Mesenchymal stem cell (in vitro differentiated cells and primary cell): ENCODE measurements around the gene ADAMTS8.

Source experiments
- DNase-seq: peaks from one replicate; pipeline ENCODE4 v3.0.0-alpha.2; 2013
- H2AFZ ChIP-seq: one replicate; pipeline ENCODE4 v1.6.1; 2013; ENCODE audit warnings: low read depth, mild to moderate bottlenecking, control low read depth, inconsistent platforms, low read length, moderate library complexity
- H2AK5ac ChIP-seq: 2 replicates; pipeline ENCODE4 v1.6.1; 2013; ENCODE audit warnings: low read length, moderate library complexity, mild to moderate bottlenecking, inconsistent platforms; ENCODE audit not compliant: severe bottlenecking
- H2BK120ac ChIP-seq: one replicate; pipeline ENCODE4 v1.6.1; 2013; ENCODE audit warnings: low read depth, mild to moderate bottlenecking, inconsistent platforms, low read length, moderate library complexity
- H2BK12ac ChIP-seq, 2 experiments: one replicate each; pipeline ENCODE4 v1.6.1; 2013; ENCODE audit warnings: inconsistent platforms in 2 of 2, low read length in 2 of 2, mild to moderate bottlenecking in 2 of 2, moderate library complexity in 2 of 2, control low read depth in 1 of 2
- H2BK15ac ChIP-seq: one replicate; pipeline ENCODE4 v1.6.1; 2013; ENCODE audit warnings: mild to moderate bottlenecking, low read depth, inconsistent platforms; ENCODE audit not compliant: poor library complexity, severe bottlenecking
- H2BK5ac ChIP-seq: 2 replicates; pipeline ENCODE4 v1.6.1; 2013; ENCODE audit warnings: low read depth, mild to moderate bottlenecking, low read length, control low read depth, inconsistent platforms; ENCODE audit not compliant: poor library complexity, severe bottlenecking
- H3K14ac ChIP-seq, 2 experiments: one replicate each; pipeline ENCODE4 v1.6.1; 2013; ENCODE audit warnings: inconsistent platforms in 2 of 2, low read length in 2 of 2, control low read depth in 1 of 2, mild to moderate bottlenecking in 1 of 2, moderate library complexity in 1 of 2
- H3K18ac ChIP-seq, 2 experiments: one replicate each; pipeline ENCODE4 v1.6.1; 2013; ENCODE audit warnings: inconsistent platforms in 2 of 2, low read length in 2 of 2, control low read depth in 1 of 2, low read depth in 1 of 2, mild to moderate bottlenecking in 1 of 2
- H3K23ac ChIP-seq, 2 experiments: one replicate each; pipeline ENCODE4 v1.6.1; 2013; ENCODE audit warnings: inconsistent platforms in 2 of 2, low read length in 2 of 2, mild to moderate bottlenecking in 2 of 2, moderate library complexity in 2 of 2, control low read depth in 1 of 2
- H3K27ac ChIP-seq: 2 replicates; pipeline ENCODE4 v1.5.1; 2013; ENCODE audit warnings: mild to moderate bottlenecking, moderate library complexity, low read length, control low read depth, inconsistent platforms; ENCODE audit not compliant: poor library complexity, severe bottlenecking
- H3K27me3 ChIP-seq, 2 experiments: 2 replicates each; pipeline versions ENCODE4 v1.6.1 to v1.7.0; 2013; ENCODE audit warnings: low read length in 2 of 2, mild to moderate bottlenecking in 2 of 2, moderate library complexity in 2 of 2, control low read depth in 1 of 2, inconsistent platforms in 1 of 2; ENCODE audit not compliant: control insufficient read depth in 1 of 2, insufficient read depth in 1 of 2
- H3K36me3 ChIP-seq, 2 experiments: 2 replicates each; pipeline versions ENCODE4 v1.6.1 to v1.7.0; 2013; ENCODE audit warnings: low read length in 2 of 2, control low read depth in 1 of 2, inconsistent platforms in 1 of 2, low read depth in 1 of 2, mild to moderate bottlenecking in 1 of 2; ENCODE audit not compliant: insufficient read depth in 2 of 2, control insufficient read depth in 1 of 2
- H3K4ac ChIP-seq, 2 experiments: one replicate each; pipeline ENCODE4 v1.6.1; 2013; ENCODE audit warnings: inconsistent platforms in 2 of 2, low read length in 2 of 2, mild to moderate bottlenecking in 2 of 2, moderate library complexity in 2 of 2, control low read depth in 1 of 2, low read depth in 1 of 2
- H3K4me1 ChIP-seq: 2 replicates; pipeline ENCODE4 v1.6.1; 2013; ENCODE audit warnings: low read depth, low read length, control low read depth; ENCODE audit not compliant: control insufficient read depth, insufficient read depth
- H3K4me2 ChIP-seq: 2 replicates; pipeline ENCODE4 v1.6.1; 2013; ENCODE audit warnings: low read length, mild to moderate bottlenecking, inconsistent platforms; ENCODE audit not compliant: poor library complexity, severe bottlenecking
- H3K4me3 ChIP-seq, 2 experiments: 2 replicates each; pipeline versions ENCODE4 v1.5.1 to v1.7.0; 2013; ENCODE audit warnings: low read length in 2 of 2, mild to moderate bottlenecking in 2 of 2, control low read depth in 1 of 2, low read depth in 1 of 2; ENCODE audit not compliant: insufficient read depth in 1 of 2
- H3K79me1 ChIP-seq: replicated peaks from 2 replicates; pipeline ENCODE4 v1.6.1; 2013; ENCODE audit warnings: mild to moderate bottlenecking, control low read depth, low read length, inconsistent platforms; ENCODE audit not compliant: poor library complexity, severe bottlenecking
- H3K9ac ChIP-seq: 2 replicates; pipeline ENCODE4 v1.7.0; 2013; ENCODE audit warnings: mild to moderate bottlenecking, low read length, moderate library complexity
- H3K9me3 ChIP-seq: 2 replicates; pipeline ENCODE4 v1.7.0; 2013; ENCODE audit warnings: mild to moderate bottlenecking, low read length; ENCODE audit not compliant: control insufficient read depth
- H4K8ac ChIP-seq: one replicate; pipeline ENCODE4 v1.6.1; 2013; ENCODE audit warnings: inconsistent platforms, mild to moderate bottlenecking, low read length, moderate library complexity
- H4K91ac ChIP-seq: one replicate; pipeline ENCODE4 v1.6.1; 2013; ENCODE audit warnings: mild to moderate bottlenecking, low read length, inconsistent platforms
- WGBS: methylation state at CpG from one replicate; pipeline ENCODE4 v1.1.7; 2013; ENCODE audit warnings: mixed read lengths; 5-methylcytosine and 5-hydroxymethylcytosine counted together

ADAMTS8 gene

GRCh38 chr11:130386056-130386455 lies 42.4 kb downstream of the ADAMTS8 start:
- H2BK15ac ChIP-seq = no peak overlapping the region
- no peak overlapping the region for H2AFZ ChIP-seq
- H3K4ac ChIP-seq = no peak overlapping the region
- H3K4me3 ChIP-seq = no peak overlapping the region
- no peak overlapping the region for H4K8ac ChIP-seq
- no peak overlapping the region for H2BK120ac ChIP-seq
- no peaks in the 10 kb centered on the region for H3K36me3 ChIP-seq
- H3K79me1 ChIP-seq = no peaks in the 10 kb centered on the region
- peaks cover 19% of the 10 kb centered on the region for H3K4me1 ChIP-seq
- no peak overlapping the region for H3K23ac ChIP-seq
- no peak overlapping the region for H3K9ac ChIP-seq
- no peak overlapping the region for H3K27ac ChIP-seq
- no peak for DNase-seq
- no peaks in the 10 kb centered on the region for H3K9me3 ChIP-seq
- no peak overlapping the region for H3K18ac ChIP-seq
- H3K27me3 ChIP-seq = peaks cover 9 to 36% of the 10 kb centered on the region in 2 experiments
- 96% methylated on average over 3 of the region's 3 CpGs for WGBS
- H2BK12ac ChIP-seq = no peak overlapping the region
- no peak overlapping the region for H2BK5ac ChIP-seq
- no peak overlapping the region for H4K91ac ChIP-seq
- no peak overlapping the region for H3K4me2 ChIP-seq
- H3K14ac ChIP-seq = no peak overlapping the region
- H2AK5ac ChIP-seq = no peak overlapping the region

GRCh38 chr11:130383344-130384211 lies 44.8 kb downstream of the ADAMTS8 start:
- H2BK15ac ChIP-seq = no peak overlapping the region
- H3K9me3 ChIP-seq = no peaks in the 10 kb centered on the region
- H3K18ac ChIP-seq = peak overlapping the region in 1 of 2 experiments; percentile 63
- H3K27ac ChIP-seq = peak overlapping the region; percentile 74
- no peaks in the 10 kb centered on the region for H3K79me1 ChIP-seq
- peaks cover 14 to 28% of the 10 kb centered on the region in 2 experiments for H3K27me3 ChIP-seq
- H3K4me2 ChIP-seq = peak overlapping the region; percentile 17
- DNase-seq = peak; percentile 94
- H3K23ac ChIP-seq = no peak overlapping the region
- H2BK5ac ChIP-seq = peak overlapping the region; percentile 22
- peak overlapping the region; percentile 41 for H2AK5ac ChIP-seq
- no peak overlapping the region for H4K8ac ChIP-seq
- H2AFZ ChIP-seq = no peak overlapping the region
- H3K4ac ChIP-seq = no peak overlapping the region
- H2BK12ac ChIP-seq = peak overlapping the region in 1 of 2 experiments; percentile 60
- no peak overlapping the region for H3K9ac ChIP-seq
- H3K4me1 ChIP-seq = peaks cover 16% of the 10 kb centered on the region
- H2BK120ac ChIP-seq = no peak overlapping the region
- H4K91ac ChIP-seq = no peak overlapping the region
- no peak overlapping the region for H3K14ac ChIP-seq
- 33% methylated on average over 10 of the region's 10 CpGs for WGBS
- H3K36me3 ChIP-seq = no peaks in the 10 kb centered on the region
- H3K4me3 ChIP-seq = no peak overlapping the region

GRCh38 chr11:130381317-130381716 lies 47.1 kb downstream of the ADAMTS8 start:
- H3K4me1 ChIP-seq = peaks cover 16% of the 10 kb centered on the region
- H3K18ac ChIP-seq = no peak overlapping the region
- H2BK120ac ChIP-seq = no peak overlapping the region
- WGBS = 86% methylated on average over 7 of the region's 7 CpGs
- no peak overlapping the region for H2BK5ac ChIP-seq
- H2BK12ac ChIP-seq = no peak overlapping the region
- no peak overlapping the region for H3K4me3 ChIP-seq
- H2AK5ac ChIP-seq = no peak overlapping the region
- no peak overlapping the region for H3K23ac ChIP-seq
- H3K9ac ChIP-seq = no peak overlapping the region
- no peak overlapping the region for H3K4me2 ChIP-seq
- H2BK15ac ChIP-seq = no peak overlapping the region
- H3K27me3 ChIP-seq = peaks cover 9 to 22% of the 10 kb centered on the region in 2 experiments
- no peaks in the 10 kb centered on the region for H3K36me3 ChIP-seq
- H3K14ac ChIP-seq = no peak overlapping the region
- no peak for DNase-seq
- no peak overlapping the region for H3K4ac ChIP-seq
- H3K9me3 ChIP-seq = no peaks in the 10 kb centered on the region
- H2AFZ ChIP-seq = no peak overlapping the region
- no peaks in the 10 kb centered on the region for H3K79me1 ChIP-seq
- H4K91ac ChIP-seq = no peak overlapping the region
- H4K8ac ChIP-seq = no peak overlapping the region
- no peak overlapping the region for H3K27ac ChIP-seq

- no peak overlapping the region for H4K91ac ChIP-seq
- no peaks in the 10 kb centered on the region for H3K36me3 ChIP-seq
- H2BK12ac ChIP-seq = no peak overlapping the region
- no peak overlapping the region for H2AFZ ChIP-seq
- DNase-seq = no peak
- no peaks in the 10 kb centered on the region for H3K9me3 ChIP-seq
- H2AK5ac ChIP-seq = no peak overlapping the region
- H4K8ac ChIP-seq = no peak overlapping the region
- no peak overlapping the region for H3K4me2 ChIP-seq
- no peak overlapping the region for H3K23ac ChIP-seq
- no peak overlapping the region for H2BK5ac ChIP-seq
- no peak overlapping the region for H3K18ac ChIP-seq
- H3K4me3 ChIP-seq = no peak overlapping the region
- no peak overlapping the region for H3K27ac ChIP-seq
- no peak overlapping the region for H2BK120ac ChIP-seq
- H3K14ac ChIP-seq = no peak overlapping the region
- no peak overlapping the region for H3K4ac ChIP-seq
- H3K4me1 ChIP-seq = peaks cover 16% of the 10 kb centered on the region
- H3K9ac ChIP-seq = no peak overlapping the region
- WGBS = 92% methylated on average over 5 of the region's 5 CpGs
- H2BK15ac ChIP-seq = no peak overlapping the region
- peaks cover 9 to 28% of the 10 kb centered on the region in 2 experiments for H3K27me3 ChIP-seq
- no peaks in the 10 kb centered on the region for H3K79me1 ChIP-seq
These were observed 47.6 kb downstream of the ADAMTS8 start for GRCh38 chr11:130380778-130381177.
